K562 (cell line): ENCODE results near the gene ADGRE1. TPM values are rescaled to one million over a fixed set of nuclear protein-coding genes. Genes with fewer than 3 reads are reported as not detected.

Experiments used
- ATAC-seq: fragments of 200-7000 bp; cut with Tn5 transposase; 3 replicates; pipeline ENCODE4 v1.9.1; 2020; ENCODE audit warnings: moderate library complexity
- BruUV-seq: library from RNA; stranded (reverse); fragments of 400-500 nt; replicated peaks from 2 replicates; lab custom pipeline; 2021; lab: Mats Ljungman, UMichigan
- CTCF ChIA-PET: fragments of 300-600 bp; formaldehyde crosslinking; extraction: SDS; loops from one replicate; lab custom pipeline; 2021; ENCODE audit warnings: low intra/inter-chr PET ratio; lab: Yijun Ruan, JAX
- POLR2A ChIA-PET: fragments of 300-600, 350-650 bp; sonication (Branson Sonifier 250); formaldehyde crosslinking; extraction: SDS; loops from one replicate; lab custom pipeline; 2021; ENCODE audit warnings: antibody characterized with exemption, inconsistent platforms; lab: Yijun Ruan, JAX
- DNase-seq, 4 experiments: peaks; one replicate each; pipeline versions ENCODE4 v3.0.0 to v3.0.0-alpha.2; 2011 to 2018; ENCODE audit warnings: low spot score in 3 of 4, mixed read lengths in 3 of 4; ENCODE audit errors: extremely low read depth in 1 of 4
- FAIRE-seq: peaks from 2 replicates; lab custom pipeline; 2011; peaks lifted over from hg19 to GRCh38; lab: Jason Lieb, UNC
- H2AFZ ChIP-seq: 2 replicates; pipeline ENCODE4 v1.6.0; 2011; ENCODE audit warnings: low read depth, low read length, control low read depth, inconsistent platforms
- H3K27ac ChIP-seq: fragments of 200-600 bp; 3 replicates; pipeline ENCODE4 v1.8.0; 2011; ENCODE audit warnings: low read depth, mild to moderate bottlenecking, control low read depth, inconsistent platforms, low read length, moderate library complexity, mixed read lengths; ENCODE audit errors: extremely low read depth
- H3K27me3 ChIP-seq, 2 experiments: fragments of 300-600 bp in 1 of 2; 2 replicates in 1 of 2; 3 replicates in 1 of 2; pipeline versions ENCODE4 v1.6.0 to v1.8.0; 2011; ENCODE audit warnings: inconsistent platforms in 2 of 2, low read length in 2 of 2, mild to moderate bottlenecking in 1 of 2, mixed read lengths in 1 of 2, moderate library complexity in 1 of 2; ENCODE audit not compliant: control insufficient read depth in 2 of 2, insufficient read depth in 2 of 2
- H3K36me3 ChIP-seq: fragments of 300-600 bp; 3 replicates; pipeline ENCODE4 v1.8.0; 2011; ENCODE audit warnings: mild to moderate bottlenecking, low read length, inconsistent platforms; ENCODE audit not compliant: control insufficient read depth, insufficient read depth
- H3K4me1 ChIP-seq, 2 experiments: fragments of 200-600 bp in 1 of 2; replicated peaks in 1 of 2; 2 replicates in 1 of 2; 3 replicates in 1 of 2; pipeline versions ENCODE4 v1.5.1 to v1.8.0; 2011; ENCODE audit warnings: inconsistent platforms in 2 of 2, low read length in 2 of 2, mild to moderate bottlenecking in 1 of 2, mixed read lengths in 1 of 2, moderate library complexity in 1 of 2; ENCODE audit not compliant: control insufficient read depth in 2 of 2, insufficient read depth in 2 of 2
- H3K4me2 ChIP-seq: 2 replicates; pipeline ENCODE4 v1.6.1; 2011; ENCODE audit warnings: low read length, control low read depth, inconsistent platforms, mixed read lengths; ENCODE audit not compliant: insufficient read depth
- H3K4me3 ChIP-seq: fragments of 200-600 bp; sonication (generic), shearing (Covaris generic); 2 replicates; pipeline ENCODE4 v1.5.1; 2016; ENCODE audit warnings: control low read depth, inconsistent platforms
- H3K79me2 ChIP-seq: fragments of 200-600 bp; 3 replicates; pipeline ENCODE4 v1.8.0; 2011; ENCODE audit warnings: low read length, inconsistent platforms; ENCODE audit not compliant: control insufficient read depth, insufficient read depth
- H3K9ac ChIP-seq, 2 experiments: 2 replicates each; pipeline versions ENCODE4 v1.6.0 to v1.6.1; 2011; ENCODE audit warnings: low read depth in 2 of 2, low read length in 2 of 2, control low read depth in 1 of 2, inconsistent platforms in 1 of 2, mild to moderate bottlenecking in 1 of 2, mixed read lengths in 1 of 2; ENCODE audit not compliant: insufficient read depth in 1 of 2
- H3K9me1 ChIP-seq: one replicate; pipeline ENCODE4 v1.6.0; 2011; ENCODE audit warnings: inconsistent platforms, mild to moderate bottlenecking, low read length, moderate library complexity; ENCODE audit not compliant: control insufficient read depth, insufficient read depth
- H3K9me3 ChIP-seq: replicated peaks from 2 replicates; pipeline ENCODE4 v1.5.1; 2011; ENCODE audit warnings: low read depth, low read length, inconsistent platforms; ENCODE audit not compliant: control insufficient read depth, insufficient read depth
- H4K20me1 ChIP-seq: replicated peaks from 2 replicates; pipeline ENCODE4 v1.6.1; 2011; ENCODE audit warnings: low read length, inconsistent platforms, mixed read lengths; ENCODE audit not compliant: control insufficient read depth, insufficient read depth
- KAT8 ChIP-seq: fragments of 450-650 bp; IDR thresholded peaks from 2 replicates; pipeline ENCODE4 v1.6.1; 2016; ENCODE audit warnings: low read depth, mild to moderate bottlenecking
- MED1 ChIP-seq: sonication (generic); formaldehyde crosslinking; IDR thresholded peaks from 2 replicates; pipeline ENCODE4 v1.8.1; 2023; ENCODE audit warnings: missing genetic modification reagents, borderline replicate concordance
- MTA1 ChIP-seq: fragments of 450-650 bp; IDR thresholded peaks from 2 replicates; pipeline ENCODE4 v1.6.1; 2017; ENCODE audit warnings: borderline replicate concordance
- NFIC ChIP-seq: fragments of 450-650 bp; IDR thresholded peaks from 2 replicates; pipeline ENCODE4 v1.6.1; 2017; ENCODE audit warnings: mild to moderate bottlenecking, inconsistent platforms
- PRPF4 ChIP-seq: fragments of 200-400 bp; formaldehyde crosslinking; IDR thresholded peaks from one replicate; pipeline ENCODE4 v1.6.1; 2017; ENCODE audit warnings: low read length, low read depth, mild to moderate bottlenecking; ENCODE audit not compliant: insufficient read depth, poor library complexity, severe bottlenecking
- RAD51 ChIP-seq: fragments of 450-650 bp; IDR thresholded peaks from 2 replicates; pipeline ENCODE4 v1.7.1; 2016; ENCODE audit warnings: low read depth, mild to moderate bottlenecking, borderline replicate concordance
- RBM15 ChIP-seq: fragments of 200-400 bp; formaldehyde crosslinking; IDR thresholded peaks from 2 replicates; pipeline ENCODE4 v1.6.1; 2018; ENCODE audit warnings: mild to moderate bottlenecking, low read length, moderate library complexity; ENCODE audit not compliant: insufficient read depth
- SIRT6 ChIP-seq: IDR thresholded peaks from one replicate; pipeline ENCODE4 v1.6.1; 2012; ENCODE audit warnings: low read depth, mild to moderate bottlenecking, control low read depth, inconsistent platforms, low read length, moderate library complexity
- SRSF9 ChIP-seq: fragments of 200-400 bp; formaldehyde crosslinking; IDR thresholded peaks from 2 replicates; pipeline ENCODE4 v1.6.1; 2017; ENCODE audit warnings: low read depth, low read length, borderline replicate concordance
- ZBTB43 ChIP-seq: sonication (generic); formaldehyde crosslinking; IDR thresholded peaks from 2 replicates; pipeline ENCODE4 v1.8.0; 2023; ENCODE audit warnings: mild to moderate bottlenecking, missing genetic modification reagents
- ZBTB8A ChIP-seq: fragments of 450-650 bp; IDR thresholded peaks from 2 replicates; pipeline ENCODE4 v1.6.1; 2018; ENCODE audit warnings: mild to moderate bottlenecking, moderate library complexity; ENCODE audit not compliant: partially characterized antibody
- ZFX ChIP-seq: sonication (generic); formaldehyde crosslinking; IDR thresholded peaks from 2 replicates; pipeline ENCODE4 v1.8.0; 2022; ENCODE audit warnings: mild to moderate bottlenecking, missing genetic modification reagents, moderate library complexity
- ZNF134 ChIP-seq: fragments of 250-450 bp; sonication (Bioruptor Pico); conservative IDR thresholded peaks from 2 replicates; pipeline ENCODE4 v1.4.0; 2020
- ZNF184 ChIP-seq: sonication (generic); formaldehyde crosslinking; IDR thresholded peaks from 2 replicates; pipeline ENCODE4 v1.5.0; 2020; ENCODE audit warnings: missing genetic modification reagents
- ZNF395 ChIP-seq: fragments of 200-800 bp; sonication (Bioruptor generic); IDR thresholded peaks from 2 replicates; pipeline ENCODE4 v1.6.1; 2017; ENCODE audit warnings: missing genetic modification characterization, missing compliant biosample characterization
- WGBS: fragments of 100-300 bp; shearing (Covaris generic); methylation state at CpG from one replicate; pipeline ENCODE4 v1.1.6; 2016; ENCODE audit warnings: low coverage, mixed read lengths; ENCODE audit not compliant: insufficient coverage; ENCODE audit errors: missing lambda C conversion rate; 5-methylcytosine and 5-hydroxymethylcytosine counted together
- in situ Hi-C: fragments of 300-500 bp; cut with MboI; formaldehyde crosslinking; loops from 4 replicates; pipeline ENCODE4 v1.15.0; 2018; ENCODE audit warnings: inconsistent platforms, mixed read lengths
- intact Hi-C: fragments of 100-400 bp; cut with micrococcal nuclease; formaldehyde crosslinking; loops from 2 replicates; pipeline ENCODE4 v1.14.2; 2022
- polyA plus RNA-seq, 8 experiments: library from polyadenylated mRNA; depleted of rRNA in 4 of 8; stranded (reverse) in 5 of 8; unstranded in 3 of 8; fragments of >200 nt; fragmentation: Nextera tagmentation in 2 of 8; fragmentation: Illumina TruSeq in 1 of 8; extraction: Ambion mirVana in 2 of 8; extraction: Trizol in 1 of 8; gene quantifications; 2 replicates each; pipeline versions ENCODE4 v1.2.1 to v1.2.3, GENCODE V29; 2011 to 2014; ENCODE audit warnings: inconsistent platforms in 1 of 8, missing spikeins in 1 of 8
- total RNA-seq, 7 experiments: library from RNA; depleted of rRNA in 6 of 7; stranded (reverse); fragments of >200 nt in 6 of 7; fragmentation: Illumina TruSeq in 2 of 7; extraction: Trizol in 2 of 7; gene quantifications; 2 replicates each; pipeline versions ENCODE4 v1.2.1 to v1.2.3, GENCODE V29; 2011 to 2021; ENCODE audit warnings: low replicate concordance in 1 of 7

The ADGRE1 gene
- total and polyA plus RNA-seq, 9 of the 15 experiments (the other 6 are each of a cell fraction or from before 2014, with no cell fraction given) = 0.09 to 0.49 (median 0.25) TPM; not detected in 1

GRCh38 chr19:6866741-6867151, 20.6 kb upstream of the ADGRE1 start:
- no peak overlapping the region for H3K4me2 ChIP-seq
- BruUV-seq = no TSS peak
- H3K4me1 ChIP-seq = peaks cover 0 to 8% of the 10 kb centered on the region in 2 experiments; a peak in 2 of 5 replicates
- ChIA-PET POLR2A (interaction anchor here (0.6 kb wide), 1 partner anchor 16 kb away, joined by 3 read pairs; no protein-coding TSS in a partner anchor), CTCF (no interaction called here)
- DNase-seq (no peak), FAIRE-seq (no peak), ATAC-seq (no peak)
- H3K79me2 ChIP-seq = no peaks in the 10 kb centered on the region
- TF ChIP-seq MED1 (no peak), RAD51 (no peak), MTA1 (no peak), ZBTB8A (no peak), SRSF9 (no peak), ZBTB43 (no peak), KAT8 (no peak), NFIC (no peak), ZNF395 (CRISPR knock-in tag) (no peak), PRPF4 (no peak), SIRT6 (no peak), ZNF184 (CRISPR knock-in tag) (no peak), ZNF134 (CRISPR knock-in tag) (no peak), RBM15 (no peak), ZFX (CRISPR knock-in tag) (no peak)
- in situ Hi-C loops = loop anchor here (5.0 to 10.0 kb wide), 3 partner anchors 224 to 739 kb away; no protein-coding TSS in a partner anchor
- H3K27ac ChIP-seq = no peak overlapping the region
- WGBS = 15% methylated on average over 6 of the region's 6 CpGs
- H2AFZ ChIP-seq = no peak overlapping the region
- H3K9me1 ChIP-seq = no peaks in the 10 kb centered on the region
- no peaks in the 10 kb centered on the region for H3K9me3 ChIP-seq
- H3K9ac ChIP-seq = no peak overlapping the region; a peak in 1 of 4 replicates
- no peak overlapping the region for H3K4me3 ChIP-seq
- intact Hi-C loops = loop anchor here (10.0 kb wide), 2 partner anchors 102 to 822 kb away; partner anchors contain the start of gene SH2D3A
- no peaks in the 10 kb centered on the region for H3K36me3 ChIP-seq
- H4K20me1 ChIP-seq = no peaks in the 10 kb centered on the region
- peaks cover 0 to 5% of the 10 kb centered on the region in 2 experiments; a peak in 2 of 5 replicates for H3K27me3 ChIP-seq
